IPS-NIHi11 (cell line): ENCODE measurements around the gene ZCCHC24.
A peak's percentile ranks its signal among the peaks of the same experiment; 100 is the strongest.

Experiments
- DNase-seq: peaks from one replicate; pipeline ENCODE4 v3.0.0; 2012; ENCODE audit warnings: mixed read lengths, low spot score

The ZCCHC24 gene

GRCh38 chr10:79410315-79411094 lies 34.9 kb downstream of the ZCCHC24 start:
- DNase-seq, result no peak

- DNase-seq, result no peak
These were observed 35.7 kb downstream of the ZCCHC24 start for GRCh38 chr10:79409726-79410085.

- no peak for DNase-seq
These were observed 36.2 kb downstream of the ZCCHC24 start for GRCh38 chr10:79409038-79409725.

GRCh38 chr10:79407811-79408795 lies 37.3 kb downstream of the ZCCHC24 start:
- DNase-seq, result no peak

GRCh38 chr10:79407423-79407796 lies 38.0 kb downstream of the ZCCHC24 start:
- DNase-seq, result no peak

GRCh38 chr10:79406683-79407422 lies 38.6 kb downstream of the ZCCHC24 start:
- no peak for DNase-seq

GRCh38 chr10:79405995-79406515 lies 39.4 kb downstream of the ZCCHC24 start:
- DNase-seq, result no peak

GRCh38 chr10:79405221-79405994 lies 40.0 kb downstream of the ZCCHC24 start:
- no peak for DNase-seq

- no peak for DNase-seq
These were observed 40.7 kb downstream of the ZCCHC24 start for GRCh38 chr10:79404690-79405131.

GRCh38 chr10:79404231-79404609 lies 41.2 kb downstream of the ZCCHC24 start:
- peak; percentile 56 for DNase-seq

GRCh38 chr10:79403441-79404230 lies 41.8 kb downstream of the ZCCHC24 start:
- DNase-seq, result peak; percentile 46

GRCh38 chr10:79402951-79403350 lies 42.5 kb downstream of the ZCCHC24 start:
- no peak for DNase-seq

- DNase-seq, result no peak
These were observed 42.8 kb downstream of the ZCCHC24 start for GRCh38 chr10:79402625-79402946.

- no peak for DNase-seq
These were observed 44.2 kb downstream of the ZCCHC24 start for GRCh38 chr10:79401015-79401921.

GRCh38 chr10:79400146-79401004 lies 45.0 kb downstream of the ZCCHC24 start:
- DNase-seq, result peak; percentile 81

GRCh38 chr10:79399223-79399831 lies 46.1 kb downstream of the ZCCHC24 start:
- DNase-seq, result peak; percentile 93

GRCh38 chr10:79398642-79399041 lies 46.8 kb downstream of the ZCCHC24 start:
- DNase-seq, result no peak
